GM23338 (cell line): ENCODE data around the gene VEPH1. TPM values are rescaled to one million over a fixed set of nuclear protein-coding genes. Genes with fewer than 3 reads are reported as not detected.

Experiments
- ATAC-seq: fragments of 200-7000 bp; cut with Tn5 transposase; 3 replicates; pipeline ENCODE4 v1.9.1; 2020
- DNase-seq: peaks from one replicate; pipeline ENCODE4 v3.0.0-alpha.2; 2015; ENCODE audit warnings: low spot score
- H2AFZ ChIP-seq: fragments of 200-600 bp; sonication (generic); 2 replicates; pipeline ENCODE4 v1.8.0; 2016; ENCODE audit warnings: antibody characterized with exemption, mild to moderate bottlenecking, moderate library complexity
- H3F3A ChIP-seq: fragments of 200-600 bp; sonication (generic); replicated peaks from 2 replicates; pipeline ENCODE4 v1.8.0; 2017; ENCODE audit warnings: antibody characterized with exemption, mixed run types, low read depth
- H3K27ac ChIP-seq: fragments of 200-600 bp; sonication (generic); 2 replicates; pipeline ENCODE4 v1.6.1; 2016; ENCODE audit warnings: low read depth
- H3K27me3 ChIP-seq: fragments of 200-600 bp; sonication (generic); 2 replicates; pipeline ENCODE4 v1.8.0; 2016; ENCODE audit warnings: mild to moderate bottlenecking, mixed run types, moderate library complexity; ENCODE audit not compliant: insufficient read depth
- H3K36me3 ChIP-seq: fragments of 200-600 bp; sonication (generic); 2 replicates; pipeline ENCODE4 v1.8.0; 2016; ENCODE audit warnings: mild to moderate bottlenecking; ENCODE audit not compliant: insufficient read depth
- H3K4me1 ChIP-seq: fragments of 200-600 bp; sonication (generic); 2 replicates; pipeline ENCODE4 v1.8.0; 2016; ENCODE audit warnings: mild to moderate bottlenecking, moderate library complexity; ENCODE audit not compliant: insufficient read depth
- H3K4me2 ChIP-seq: fragments of 200-600 bp; sonication (generic); 2 replicates; pipeline ENCODE4 v1.7.1; 2017; ENCODE audit warnings: mixed run types
- H3K4me3 ChIP-seq: fragments of 200-600 bp; sonication (generic); 2 replicates; pipeline ENCODE4 v1.6.1; 2016; ENCODE audit warnings: mixed run types
- H3K79me2 ChIP-seq: fragments of 200-600 bp; sonication (generic); replicated peaks from 2 replicates; pipeline ENCODE4 v1.8.0; 2017; ENCODE audit warnings: mild to moderate bottlenecking; ENCODE audit not compliant: insufficient read depth
- H3K9me2 ChIP-seq: fragments of 200-600 bp; sonication (generic); 2 replicates; pipeline ENCODE4 v1.8.0; 2017; ENCODE audit not compliant: insufficient read depth
- H4K20me1 ChIP-seq: fragments of 200-600 bp; sonication (generic); replicated peaks from 2 replicates; pipeline ENCODE4 v1.8.0; 2017; ENCODE audit warnings: mild to moderate bottlenecking; ENCODE audit not compliant: insufficient read depth
- H3K27ac Mint-ChIP-seq: 2 replicates; pipeline ENCODE4 v1.8.0; 2020; ENCODE audit warnings: inconsistent platforms, mild to moderate bottlenecking, moderate library complexity, mixed read lengths
- H3K27me3 Mint-ChIP-seq: 3 replicates; pipeline ENCODE4 v1.8.0; 2022; ENCODE audit warnings: low read depth, mild to moderate bottlenecking, moderate library complexity, mixed read lengths, inconsistent platforms; ENCODE audit not compliant: insufficient read depth, poor library complexity
- H3K36me3 Mint-ChIP-seq: 3 replicates; pipeline ENCODE4 v1.8.0; 2021; ENCODE audit warnings: low read depth, mild to moderate bottlenecking, inconsistent platforms, moderate library complexity, mixed read lengths
- H3K4me1 Mint-ChIP-seq: 3 replicates; pipeline ENCODE4 v1.8.0; 2020; ENCODE audit warnings: mild to moderate bottlenecking, inconsistent platforms, mixed read lengths
- H3K4me3 Mint-ChIP-seq: 3 replicates; pipeline ENCODE4 v1.8.0; 2021; ENCODE audit warnings: moderate library complexity, mild to moderate bottlenecking, inconsistent platforms, mixed read lengths
- H3K9me3 Mint-ChIP-seq: 3 replicates; pipeline ENCODE4 v1.8.0; 2020; ENCODE audit warnings: moderate library complexity, mild to moderate bottlenecking, inconsistent platforms, mixed read lengths
- CREB1 ChIP-seq: fragments of 250-450 bp; sonication (Bioruptor Pico); IDR thresholded peaks from 2 replicates; pipeline ENCODE4 v1.5.0; 2020; ENCODE audit warnings: low read depth, mild to moderate bottlenecking, moderate library complexity
- EZH2 ChIP-seq: fragments of 200-600 bp; sonication (generic); IDR thresholded peaks from one replicate; pipeline ENCODE4 v1.8.0; 2017; ENCODE audit warnings: antibody characterized with exemption, mild to moderate bottlenecking, low read depth; ENCODE audit not compliant: unreplicated experiment
- EZH2phosphoT487 ChIP-seq: fragments of 200-600 bp; sonication (generic); IDR thresholded peaks from one replicate; pipeline ENCODE4 v1.8.1; 2018; ENCODE audit warnings: antibody characterized with exemption; ENCODE audit not compliant: unreplicated experiment
- JUNB ChIP-seq: IDR thresholded peaks from one replicate; pipeline ENCODE4 v1.6.1; 2016; ENCODE audit warnings: antibody characterized with exemption; ENCODE audit not compliant: unreplicated experiment
- NANOG ChIP-seq: IDR thresholded peaks from 2 replicates; pipeline ENCODE4 v1.6.1; 2016; ENCODE audit warnings: antibody characterized with exemption, borderline replicate concordance
- POLR2AphosphoS5 ChIP-seq: IDR thresholded peaks from 2 replicates; pipeline ENCODE4 v1.6.1; 2016; ENCODE audit warnings: antibody characterized with exemption, low read depth
- STAT1 ChIP-seq: IDR thresholded peaks from one replicate; pipeline ENCODE4 v1.6.1; 2016; ENCODE audit warnings: antibody characterized with exemption; ENCODE audit not compliant: unreplicated experiment
- ZNF114 ChIP-seq: fragments of 250-450 bp; sonication (Bioruptor Pico); IDR thresholded peaks from 2 replicates; pipeline ENCODE4 v1.5.0; 2020; ENCODE audit warnings: mild to moderate bottlenecking, moderate library complexity
- ZNF331 ChIP-seq: fragments of 250-450 bp; sonication (Bioruptor Pico); IDR thresholded peaks from 2 replicates; pipeline ENCODE4 v1.5.0; 2020; ENCODE audit warnings: low read depth, mild to moderate bottlenecking, moderate library complexity
- polyA plus RNA-seq: library from polyadenylated mRNA; unstranded; fragments of >200 nt; fragmentation: Nextera tagmentation; extraction: Ambion mirVana; gene quantifications from 2 replicates; pipeline ENCODE4 v1.2.1, GENCODE V29; 2016
- total RNA-seq: library from RNA; depleted of rRNA; stranded (reverse); fragments of >200 nt; shearing (Covaris generic); gene quantifications from 2 replicates; pipeline ENCODE4 v1.2.3, GENCODE V29; 2014
- TF ChIP-seq, protein P1 (sequence below): IDR thresholded peaks from one replicate; pipeline ENCODE4 v1.6.1; 2018; ENCODE audit warnings: antibody characterized with exemption; ENCODE audit not compliant: unreplicated experiment
- TF ChIP-seq, protein P2 (sequence below), 2 experiments: fragments of 200-600 bp in 1 of 2; sonication (generic) in 1 of 2; conservative IDR thresholded peaks; 2 replicates each; pipeline versions ENCODE4 v1.5.1 to v1.6.1; 2016 to 2017; ENCODE audit warnings: antibody characterized with exemption in 2 of 2, low read depth in 2 of 2, mild to moderate bottlenecking in 2 of 2, moderate library complexity in 1 of 2
- TF ChIP-seq, protein P3 (sequence below): fragments of 250-450 bp; sonication (Bioruptor Pico); IDR thresholded peaks from 2 replicates; pipeline ENCODE4 v1.5.0; 2020; ENCODE audit warnings: mild to moderate bottlenecking, moderate library complexity
- TF ChIP-seq, protein P4 (sequence below): IDR thresholded peaks from 2 replicates; pipeline ENCODE4 v1.6.1; 2016; ENCODE audit warnings: antibody characterized with exemption

The VEPH1 gene
- total and polyA plus RNA-seq, 2 experiments from 2014 or later, result 15.4 to 33.8 TPM

DNA sequence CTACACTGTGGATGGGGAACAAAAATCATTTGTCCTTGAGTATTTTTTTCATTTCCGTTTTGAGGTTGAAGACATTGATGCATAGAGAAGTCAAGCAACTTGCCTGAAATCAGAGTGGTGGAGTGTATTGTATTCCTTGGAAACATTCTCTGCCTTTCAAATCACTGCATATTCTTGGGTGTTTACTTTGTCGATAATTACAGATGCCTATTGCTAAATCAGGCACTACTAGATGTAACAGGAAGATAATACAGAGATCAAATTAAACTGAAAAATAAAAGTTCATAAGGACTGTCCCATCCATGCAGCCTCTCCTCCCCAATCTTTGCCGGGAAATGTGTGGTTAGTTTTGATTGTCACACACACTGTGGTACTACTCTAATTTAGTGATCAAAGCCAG, 37.4 kb upstream of the VEPH1 start:
- H2AFZ ChIP-seq, result no peak overlapping the region
- H3K9me3 Mint-ChIP-seq, result peaks cover 12% of the 10 kb centered on the region
- DNase-seq (no peak), ATAC-seq (no peak)
- H3K36me3 Mint-ChIP-seq, result 0 out of 3 replicates have a peak, but pooled peaks cover 6% of the 10 kb centered on the region
- H3K27ac Mint-ChIP-seq, result no peak overlapping the region
- H3K4me1 ChIP-seq, result no peaks in the 10 kb centered on the region; the same call in 1 of the 2 replicates
- no peak overlapping the region for H3K4me2 ChIP-seq
- no peaks in the 10 kb centered on the region; the same call in 2 of the 3 replicates for H3K4me1 Mint-ChIP-seq
- H3K27me3 ChIP-seq, result 0 out of 2 replicates have a peak, but pooled peaks cover 5% of the 10 kb centered on the region
- no peaks in the 10 kb centered on the region for H3K9me2 ChIP-seq
- H3K4me3 ChIP-seq, result no peak overlapping the region
- H3K4me3 Mint-ChIP-seq, result no peak overlapping the region
- H3K27ac ChIP-seq, result no peak overlapping the region
- H4K20me1 ChIP-seq, result no peaks in the 10 kb centered on the region
- H3K79me2 ChIP-seq, result no peaks in the 10 kb centered on the region
- H3F3A ChIP-seq, result no peaks in the 10 kb centered on the region
- H3K36me3 ChIP-seq, result no peaks in the 10 kb centered on the region
- TF ChIP-seq POLR2AphosphoS5, result no peak
- no peak for TF ChIP-seq JUNB
- TF ChIP-seq, protein P1, sequence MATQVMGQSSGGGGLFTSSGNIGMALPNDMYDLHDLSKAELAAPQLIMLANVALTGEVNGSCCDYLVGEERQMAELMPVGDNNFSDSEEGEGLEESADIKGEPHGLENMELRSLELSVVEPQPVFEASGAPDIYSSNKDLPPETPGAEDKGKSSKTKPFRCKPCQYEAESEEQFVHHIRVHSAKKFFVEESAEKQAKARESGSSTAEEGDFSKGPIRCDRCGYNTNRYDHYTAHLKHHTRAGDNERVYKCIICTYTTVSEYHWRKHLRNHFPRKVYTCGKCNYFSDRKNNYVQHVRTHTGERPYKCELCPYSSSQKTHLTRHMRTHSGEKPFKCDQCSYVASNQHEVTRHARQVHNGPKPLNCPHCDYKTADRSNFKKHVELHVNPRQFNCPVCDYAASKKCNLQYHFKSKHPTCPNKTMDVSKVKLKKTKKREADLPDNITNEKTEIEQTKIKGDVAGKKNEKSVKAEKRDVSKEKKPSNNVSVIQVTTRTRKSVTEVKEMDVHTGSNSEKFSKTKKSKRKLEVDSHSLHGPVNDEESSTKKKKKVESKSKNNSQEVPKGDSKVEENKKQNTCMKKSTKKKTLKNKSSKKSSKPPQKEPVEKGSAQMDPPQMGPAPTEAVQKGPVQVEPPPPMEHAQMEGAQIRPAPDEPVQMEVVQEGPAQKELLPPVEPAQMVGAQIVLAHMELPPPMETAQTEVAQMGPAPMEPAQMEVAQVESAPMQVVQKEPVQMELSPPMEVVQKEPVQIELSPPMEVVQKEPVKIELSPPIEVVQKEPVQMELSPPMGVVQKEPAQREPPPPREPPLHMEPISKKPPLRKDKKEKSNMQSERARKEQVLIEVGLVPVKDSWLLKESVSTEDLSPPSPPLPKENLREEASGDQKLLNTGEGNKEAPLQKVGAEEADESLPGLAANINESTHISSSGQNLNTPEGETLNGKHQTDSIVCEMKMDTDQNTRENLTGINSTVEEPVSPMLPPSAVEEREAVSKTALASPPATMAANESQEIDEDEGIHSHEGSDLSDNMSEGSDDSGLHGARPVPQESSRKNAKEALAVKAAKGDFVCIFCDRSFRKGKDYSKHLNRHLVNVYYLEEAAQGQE, result no peak
- no peak for TF ChIP-seq NANOG
- TF ChIP-seq EZH2, result no peak
- no peak for TF ChIP-seq CREB1 (CRISPR knock-in tag)
- TF ChIP-seq STAT1, result no peak
- TF ChIP-seq, protein P2, sequence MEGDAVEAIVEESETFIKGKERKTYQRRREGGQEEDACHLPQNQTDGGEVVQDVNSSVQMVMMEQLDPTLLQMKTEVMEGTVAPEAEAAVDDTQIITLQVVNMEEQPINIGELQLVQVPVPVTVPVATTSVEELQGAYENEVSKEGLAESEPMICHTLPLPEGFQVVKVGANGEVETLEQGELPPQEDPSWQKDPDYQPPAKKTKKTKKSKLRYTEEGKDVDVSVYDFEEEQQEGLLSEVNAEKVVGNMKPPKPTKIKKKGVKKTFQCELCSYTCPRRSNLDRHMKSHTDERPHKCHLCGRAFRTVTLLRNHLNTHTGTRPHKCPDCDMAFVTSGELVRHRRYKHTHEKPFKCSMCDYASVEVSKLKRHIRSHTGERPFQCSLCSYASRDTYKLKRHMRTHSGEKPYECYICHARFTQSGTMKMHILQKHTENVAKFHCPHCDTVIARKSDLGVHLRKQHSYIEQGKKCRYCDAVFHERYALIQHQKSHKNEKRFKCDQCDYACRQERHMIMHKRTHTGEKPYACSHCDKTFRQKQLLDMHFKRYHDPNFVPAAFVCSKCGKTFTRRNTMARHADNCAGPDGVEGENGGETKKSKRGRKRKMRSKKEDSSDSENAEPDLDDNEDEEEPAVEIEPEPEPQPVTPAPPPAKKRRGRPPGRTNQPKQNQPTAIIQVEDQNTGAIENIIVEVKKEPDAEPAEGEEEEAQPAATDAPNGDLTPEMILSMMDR (conservative IDR thresholded peaks at IDR 0.05; ENCODE audit: low read depth in 2 of 2), result no peak
- TF ChIP-seq, protein P3, sequence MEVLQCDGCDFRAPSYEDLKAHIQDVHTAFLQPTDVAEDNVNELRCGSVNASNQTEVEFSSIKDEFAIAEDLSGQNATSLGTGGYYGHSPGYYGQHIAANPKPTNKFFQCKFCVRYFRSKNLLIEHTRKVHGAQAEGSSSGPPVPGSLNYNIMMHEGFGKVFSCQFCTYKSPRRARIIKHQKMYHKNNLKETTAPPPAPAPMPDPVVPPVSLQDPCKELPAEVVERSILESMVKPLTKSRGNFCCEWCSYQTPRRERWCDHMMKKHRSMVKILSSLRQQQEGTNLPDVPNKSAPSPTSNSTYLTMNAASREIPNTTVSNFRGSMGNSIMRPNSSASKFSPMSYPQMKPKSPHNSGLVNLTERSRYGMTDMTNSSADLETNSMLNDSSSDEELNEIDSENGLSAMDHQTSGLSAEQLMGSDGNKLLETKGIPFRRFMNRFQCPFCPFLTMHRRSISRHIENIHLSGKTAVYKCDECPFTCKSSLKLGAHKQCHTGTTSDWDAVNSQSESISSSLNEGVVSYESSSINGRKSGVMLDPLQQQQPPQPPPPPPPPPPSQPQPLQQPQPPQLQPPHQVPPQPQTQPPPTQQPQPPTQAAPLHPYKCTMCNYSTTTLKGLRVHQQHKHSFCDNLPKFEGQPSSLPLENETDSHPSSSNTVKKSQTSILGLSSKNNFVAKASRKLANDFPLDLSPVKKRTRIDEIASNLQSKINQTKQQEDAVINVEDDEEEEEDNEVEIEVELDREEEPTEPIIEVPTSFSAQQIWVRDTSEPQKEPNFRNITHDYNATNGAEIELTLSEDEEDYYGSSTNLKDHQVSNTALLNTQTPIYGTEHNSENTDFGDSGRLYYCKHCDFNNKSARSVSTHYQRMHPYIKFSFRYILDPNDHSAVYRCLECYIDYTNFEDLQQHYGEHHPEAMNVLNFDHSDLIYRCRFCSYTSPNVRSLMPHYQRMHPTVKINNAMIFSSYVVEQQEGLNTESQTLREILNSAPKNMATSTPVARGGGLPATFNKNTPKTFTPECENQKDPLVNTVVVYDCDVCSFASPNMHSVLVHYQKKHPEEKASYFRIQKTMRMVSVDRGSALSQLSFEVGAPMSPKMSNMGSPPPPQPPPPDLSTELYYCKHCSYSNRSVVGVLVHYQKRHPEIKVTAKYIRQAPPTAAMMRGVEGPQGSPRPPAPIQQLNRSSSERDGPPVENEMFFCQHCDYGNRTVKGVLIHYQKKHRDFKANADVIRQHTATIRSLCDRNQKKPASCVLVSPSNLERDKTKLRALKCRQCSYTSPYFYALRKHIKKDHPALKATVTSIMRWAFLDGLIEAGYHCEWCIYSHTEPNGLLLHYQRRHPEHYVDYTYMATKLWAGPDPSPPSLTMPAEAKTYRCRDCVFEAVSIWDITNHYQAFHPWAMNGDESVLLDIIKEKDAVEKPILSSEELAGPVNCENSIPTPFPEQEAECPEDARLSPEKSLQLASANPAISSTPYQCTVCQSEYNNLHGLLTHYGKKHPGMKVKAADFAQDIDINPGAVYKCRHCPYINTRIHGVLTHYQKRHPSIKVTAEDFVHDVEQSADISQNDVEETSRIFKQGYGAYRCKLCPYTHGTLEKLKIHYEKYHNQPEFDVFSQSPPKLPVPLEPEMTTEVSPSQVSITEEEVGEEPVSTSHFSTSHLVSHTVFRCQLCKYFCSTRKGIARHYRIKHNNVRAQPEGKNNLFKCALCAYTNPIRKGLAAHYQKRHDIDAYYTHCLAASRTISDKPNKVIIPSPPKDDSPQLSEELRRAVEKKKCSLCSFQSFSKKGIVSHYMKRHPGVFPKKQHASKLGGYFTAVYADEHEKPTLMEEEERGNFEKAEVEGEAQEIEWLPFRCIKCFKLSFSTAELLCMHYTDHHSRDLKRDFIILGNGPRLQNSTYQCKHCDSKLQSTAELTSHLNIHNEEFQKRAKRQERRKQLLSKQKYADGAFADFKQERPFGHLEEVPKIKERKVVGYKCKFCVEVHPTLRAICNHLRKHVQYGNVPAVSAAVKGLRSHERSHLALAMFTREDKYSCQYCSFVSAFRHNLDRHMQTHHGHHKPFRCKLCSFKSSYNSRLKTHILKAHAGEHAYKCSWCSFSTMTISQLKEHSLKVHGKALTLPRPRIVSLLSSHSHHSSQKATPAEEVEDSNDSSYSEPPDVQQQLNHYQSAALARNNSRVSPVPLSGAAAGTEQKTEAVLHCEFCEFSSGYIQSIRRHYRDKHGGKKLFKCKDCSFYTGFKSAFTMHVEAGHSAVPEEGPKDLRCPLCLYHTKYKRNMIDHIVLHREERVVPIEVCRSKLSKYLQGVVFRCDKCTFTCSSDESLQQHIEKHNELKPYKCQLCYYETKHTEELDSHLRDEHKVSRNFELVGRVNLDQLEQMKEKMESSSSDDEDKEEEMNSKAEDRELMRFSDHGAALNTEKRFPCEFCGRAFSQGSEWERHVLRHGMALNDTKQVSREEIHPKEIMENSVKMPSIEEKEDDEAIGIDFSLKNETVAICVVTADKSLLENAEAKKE (CRISPR knock-in tag), result no peak
- no peak for TF ChIP-seq EZH2phosphoT487
- TF ChIP-seq, protein P4, sequence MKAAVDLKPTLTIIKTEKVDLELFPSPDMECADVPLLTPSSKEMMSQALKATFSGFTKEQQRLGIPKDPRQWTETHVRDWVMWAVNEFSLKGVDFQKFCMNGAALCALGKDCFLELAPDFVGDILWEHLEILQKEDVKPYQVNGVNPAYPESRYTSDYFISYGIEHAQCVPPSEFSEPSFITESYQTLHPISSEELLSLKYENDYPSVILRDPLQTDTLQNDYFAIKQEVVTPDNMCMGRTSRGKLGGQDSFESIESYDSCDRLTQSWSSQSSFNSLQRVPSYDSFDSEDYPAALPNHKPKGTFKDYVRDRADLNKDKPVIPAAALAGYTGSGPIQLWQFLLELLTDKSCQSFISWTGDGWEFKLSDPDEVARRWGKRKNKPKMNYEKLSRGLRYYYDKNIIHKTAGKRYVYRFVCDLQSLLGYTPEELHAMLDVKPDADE, result no peak
- no peak for TF ChIP-seq ZNF331 (CRISPR knock-in tag)
- no peak for TF ChIP-seq ZNF114 (CRISPR knock-in tag)
- no peaks in the 10 kb centered on the region for H3K27me3 Mint-ChIP-seq
